RWPE2 (cell line): ENCODE measurements around the gene MRGPRE.

Experiments used
- ATAC-seq: fragments of 200-7000 bp; cut with Tn5 transposase; 3 replicates; pipeline ENCODE4 v1.9.1; 2021; ENCODE audit warnings: low read depth
- DNase-seq: peaks from one replicate; pipeline ENCODE4 v3.0.0-alpha.2; 2020; ENCODE audit warnings: low spot score
- H3K27ac ChIP-seq: fragments of 450-650 bp; 2 replicates; pipeline ENCODE4 v1.5.1; 2017; ENCODE audit warnings: mild to moderate bottlenecking; ENCODE audit not compliant: poor library complexity, severe bottlenecking
- H3K27me3 ChIP-seq: fragments of 250-450 bp; sonication (Bioruptor Pico); 2 replicates; pipeline ENCODE4 v1.5.1; 2021; ENCODE audit warnings: mild to moderate bottlenecking, moderate library complexity; ENCODE audit not compliant: insufficient read depth, poor library complexity, severe bottlenecking
- H3K36me3 ChIP-seq: fragments of 250-450 bp; sonication (Bioruptor Pico); 2 replicates; pipeline ENCODE4 v1.5.1; 2020; ENCODE audit warnings: low read depth, mild to moderate bottlenecking, moderate library complexity
- H3K4me1 ChIP-seq: fragments of 250-450 bp; sonication (Bioruptor Pico); 2 replicates; pipeline ENCODE4 v1.5.1; 2021; ENCODE audit warnings: mild to moderate bottlenecking, moderate library complexity; ENCODE audit not compliant: insufficient read depth, poor library complexity, severe bottlenecking
- H3K4me3 ChIP-seq: fragments of 250-450 bp; sonication (Bioruptor Pico); 2 replicates; pipeline ENCODE4 v1.5.1; 2021; ENCODE audit warnings: mild to moderate bottlenecking, moderate library complexity; ENCODE audit not compliant: severe bottlenecking
- H3K9me3 ChIP-seq: fragments of 250-450 bp; sonication (Bioruptor Pico); 2 replicates; pipeline ENCODE4 v1.5.1; 2021; ENCODE audit warnings: mild to moderate bottlenecking, moderate library complexity; ENCODE audit not compliant: severe bottlenecking
- TF ChIP-seq, protein P1 (sequence below): fragments of 450-650 bp; IDR thresholded peaks from one replicate; pipeline ENCODE4 v1.5.1; 2017; ENCODE audit warnings: mild to moderate bottlenecking, moderate library complexity; ENCODE audit not compliant: poor library complexity, severe bottlenecking

Gene MRGPRE

DNA sequence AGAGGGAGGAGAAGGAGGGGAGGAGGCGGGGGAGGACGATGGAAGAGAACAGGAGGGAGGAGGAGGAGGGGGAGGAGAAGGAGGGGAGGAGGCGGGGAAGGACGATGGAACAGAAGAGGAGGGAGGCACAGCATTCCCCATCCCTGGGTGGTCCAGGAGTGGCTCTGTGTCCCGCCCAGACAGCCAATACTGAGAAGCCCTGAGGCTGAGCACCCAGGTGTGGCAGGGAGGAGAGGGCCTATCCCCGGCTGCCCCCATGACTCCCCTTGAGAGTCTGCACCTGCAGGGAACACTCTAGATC is 717 bp downstream of the MRGPRE start:
- H3K4me3 ChIP-seq = no peak overlapping the region
- H3K4me1 ChIP-seq = no peaks in the 10 kb centered on the region
- no peak overlapping the region for H3K27ac ChIP-seq
- no peak for ATAC-seq
- no peak for DNase-seq
- TF ChIP-seq, protein P1, sequence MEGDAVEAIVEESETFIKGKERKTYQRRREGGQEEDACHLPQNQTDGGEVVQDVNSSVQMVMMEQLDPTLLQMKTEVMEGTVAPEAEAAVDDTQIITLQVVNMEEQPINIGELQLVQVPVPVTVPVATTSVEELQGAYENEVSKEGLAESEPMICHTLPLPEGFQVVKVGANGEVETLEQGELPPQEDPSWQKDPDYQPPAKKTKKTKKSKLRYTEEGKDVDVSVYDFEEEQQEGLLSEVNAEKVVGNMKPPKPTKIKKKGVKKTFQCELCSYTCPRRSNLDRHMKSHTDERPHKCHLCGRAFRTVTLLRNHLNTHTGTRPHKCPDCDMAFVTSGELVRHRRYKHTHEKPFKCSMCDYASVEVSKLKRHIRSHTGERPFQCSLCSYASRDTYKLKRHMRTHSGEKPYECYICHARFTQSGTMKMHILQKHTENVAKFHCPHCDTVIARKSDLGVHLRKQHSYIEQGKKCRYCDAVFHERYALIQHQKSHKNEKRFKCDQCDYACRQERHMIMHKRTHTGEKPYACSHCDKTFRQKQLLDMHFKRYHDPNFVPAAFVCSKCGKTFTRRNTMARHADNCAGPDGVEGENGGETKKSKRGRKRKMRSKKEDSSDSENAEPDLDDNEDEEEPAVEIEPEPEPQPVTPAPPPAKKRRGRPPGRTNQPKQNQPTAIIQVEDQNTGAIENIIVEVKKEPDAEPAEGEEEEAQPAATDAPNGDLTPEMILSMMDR = no peak
- no peaks in the 10 kb centered on the region for H3K9me3 ChIP-seq
- H3K36me3 ChIP-seq = no peaks in the 10 kb centered on the region
- peaks cover 26% of the 10 kb centered on the region for H3K27me3 ChIP-seq

DNA sequence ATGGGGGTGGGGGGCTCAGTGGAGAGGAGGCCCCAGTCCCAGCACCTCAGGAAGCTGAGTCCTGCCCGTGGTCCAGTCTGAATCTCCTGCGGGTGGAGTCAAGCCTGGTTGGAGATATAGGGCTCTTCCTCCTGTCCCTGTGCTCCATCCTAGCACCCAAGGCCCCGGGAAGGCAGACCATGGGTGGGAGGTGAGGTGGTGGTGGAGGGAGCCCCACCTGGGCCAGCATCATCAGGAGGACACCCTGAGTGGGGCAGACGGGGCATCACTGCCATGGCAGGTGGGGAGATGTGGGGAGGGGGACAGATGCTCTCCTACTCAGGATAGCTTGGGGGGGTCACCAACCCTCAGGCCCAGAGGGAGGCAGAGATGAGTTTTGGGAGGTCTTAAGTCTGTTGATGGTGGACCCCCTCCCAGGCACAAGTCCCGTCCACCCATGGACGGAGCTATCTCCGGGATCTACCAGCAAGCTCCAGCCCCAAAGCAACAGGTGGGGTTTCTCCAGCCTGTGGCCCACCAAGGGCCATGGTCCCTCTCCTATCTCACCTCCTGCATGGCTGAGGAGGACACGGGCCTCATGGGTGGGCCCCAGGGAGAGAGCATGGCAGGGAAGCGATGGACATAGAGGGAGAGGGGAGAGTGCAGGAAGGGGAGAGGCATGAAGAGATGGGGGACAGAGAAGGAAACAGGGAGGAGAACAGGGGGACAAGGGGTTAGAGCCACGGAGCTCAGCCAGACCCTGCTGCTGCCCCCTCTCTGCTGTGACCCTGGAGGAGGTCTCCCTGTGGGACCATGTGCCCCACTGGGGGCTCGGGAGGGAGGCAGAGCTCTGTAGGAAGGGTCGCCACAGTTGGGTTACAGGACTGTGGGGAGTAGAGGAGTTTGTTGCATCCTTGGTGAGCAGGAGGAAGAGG is 1.3 kb downstream of the MRGPRE start:
- no peak for ATAC-seq
- Histone ChIP-seq H3K9me3 (no peaks in the 10 kb centered on the region), H3K27ac (no peak overlapping the region), H3K4me1 (no peaks in the 10 kb centered on the region), H3K36me3 (no peaks in the 10 kb centered on the region), H3K27me3 (peaks cover 26% of the 10 kb centered on the region), H3K4me3 (no peak overlapping the region)
- TF ChIP-seq, protein P1 = no peak
- DNase-seq = no peak

DNA sequence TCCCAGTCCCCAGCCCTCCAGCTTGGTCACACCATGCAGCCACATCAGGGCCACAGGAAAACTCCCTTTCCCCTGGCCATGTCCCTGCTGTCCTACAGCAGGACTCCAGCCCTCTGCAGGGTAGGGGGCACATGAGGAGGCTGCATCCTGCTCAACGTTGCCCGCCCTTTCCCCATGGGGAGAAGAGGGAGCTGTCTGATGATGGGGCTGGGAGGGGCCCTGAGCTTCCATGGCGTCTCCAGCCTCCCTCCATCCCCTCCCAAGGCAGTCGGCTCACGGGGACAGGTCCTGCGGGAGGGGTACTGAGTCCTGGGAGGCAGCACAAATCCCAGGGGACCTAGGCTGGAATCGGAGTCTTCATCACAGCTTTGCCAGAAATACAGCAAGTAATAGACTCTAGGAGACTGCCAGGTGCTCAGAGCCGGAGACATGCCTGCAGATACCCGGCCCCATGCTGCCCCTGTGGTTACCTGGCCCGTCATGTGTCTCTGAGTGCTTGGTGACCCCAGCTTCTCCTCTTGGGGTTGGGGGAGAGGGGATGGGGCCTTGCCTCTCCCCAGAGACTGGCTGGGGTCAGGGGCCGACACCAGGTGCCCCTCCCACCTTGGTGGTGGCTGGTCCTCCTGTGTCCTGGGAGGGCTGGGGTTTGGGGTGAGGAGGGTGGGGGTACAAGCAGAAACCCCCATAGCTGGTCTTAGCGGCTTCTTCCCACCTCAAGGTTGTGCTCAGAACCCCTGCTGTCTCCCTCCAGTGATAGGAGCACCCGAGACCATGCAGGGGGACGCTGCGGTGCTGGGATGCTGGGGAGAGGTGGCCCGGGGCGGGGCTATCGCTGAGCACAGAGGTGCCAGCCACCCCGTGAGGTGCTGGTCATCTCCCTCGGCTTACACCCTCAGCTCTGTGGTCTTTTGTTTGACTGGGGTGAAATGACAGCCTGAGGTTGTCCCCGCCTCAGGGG is 2.3 kb downstream of the MRGPRE start:
- Histone ChIP-seq H3K9me3 (no peaks in the 10 kb centered on the region), H3K36me3 (no peaks in the 10 kb centered on the region), H3K27ac (no peak overlapping the region), H3K4me1 (no peaks in the 10 kb centered on the region), H3K27me3 (peaks cover 24% of the 10 kb centered on the region), H3K4me3 (no peak overlapping the region)
- DNase-seq = no peak
- TF ChIP-seq, protein P1 = no peak
- no peak for ATAC-seq

DNA sequence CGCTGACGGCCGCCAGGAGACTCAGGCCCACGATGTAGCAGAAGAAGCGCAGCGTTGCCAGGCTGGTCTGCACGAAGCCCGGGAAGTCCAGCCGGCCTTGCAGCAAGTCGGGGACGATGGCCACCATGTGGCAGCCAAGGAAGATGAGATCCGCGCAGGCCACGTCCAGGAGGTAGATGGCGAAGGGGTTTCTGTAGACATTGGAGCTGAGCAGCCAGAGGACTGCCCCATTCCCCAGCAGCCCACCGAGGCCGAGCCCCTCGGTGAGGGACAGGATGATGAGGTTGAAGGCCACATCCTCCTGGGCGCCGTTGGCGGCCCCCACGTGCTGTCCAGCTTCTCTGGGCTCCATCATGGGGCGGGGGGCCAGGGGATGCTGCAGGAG is 3.8 kb downstream of the MRGPRE start:
- no peak overlapping the region for H3K27ac ChIP-seq
- no peaks in the 10 kb centered on the region for H3K9me3 ChIP-seq
- no peaks in the 10 kb centered on the region for H3K4me1 ChIP-seq
- ATAC-seq (no peak), DNase-seq (no peak)
- H3K36me3 ChIP-seq = no peaks in the 10 kb centered on the region
- TF ChIP-seq, protein P1 = no peak
- H3K27me3 ChIP-seq = peaks cover 22% of the 10 kb centered on the region
- no peak overlapping the region for H3K4me3 ChIP-seq
